ENCODE data around the gene ATAD3A.
A peak's percentile ranks its signal among the peaks of the same experiment; 100 is the strongest.
"Not testable (repeated sequence)": the region's sequence is repeated elsewhere in the genome, so short reads cannot be mapped to it uniquely, and the experiment has no call there.

ATAD3A gene

DNA sequence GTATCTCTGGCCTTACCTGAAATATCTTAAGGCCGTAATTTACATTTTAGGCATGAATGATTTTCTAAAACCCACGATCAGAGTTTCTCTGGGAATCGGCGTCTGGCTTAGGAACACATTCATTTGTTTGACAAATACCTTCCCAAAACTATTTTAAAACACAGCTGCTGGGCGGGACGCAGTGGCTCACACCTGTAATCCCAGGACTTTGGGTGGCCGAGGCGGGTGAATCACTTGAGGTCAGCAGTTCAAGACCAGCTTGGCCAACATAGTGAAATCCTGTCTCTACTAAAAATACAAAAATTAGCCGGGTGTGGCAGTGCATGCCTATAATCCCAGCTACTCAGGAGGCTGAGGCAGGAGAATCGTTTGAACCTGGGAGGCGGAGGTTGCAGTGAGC lies 45.0 kb downstream of the ATAD3A start:
- DNase-seq = not testable (repeated sequence)

DNA sequence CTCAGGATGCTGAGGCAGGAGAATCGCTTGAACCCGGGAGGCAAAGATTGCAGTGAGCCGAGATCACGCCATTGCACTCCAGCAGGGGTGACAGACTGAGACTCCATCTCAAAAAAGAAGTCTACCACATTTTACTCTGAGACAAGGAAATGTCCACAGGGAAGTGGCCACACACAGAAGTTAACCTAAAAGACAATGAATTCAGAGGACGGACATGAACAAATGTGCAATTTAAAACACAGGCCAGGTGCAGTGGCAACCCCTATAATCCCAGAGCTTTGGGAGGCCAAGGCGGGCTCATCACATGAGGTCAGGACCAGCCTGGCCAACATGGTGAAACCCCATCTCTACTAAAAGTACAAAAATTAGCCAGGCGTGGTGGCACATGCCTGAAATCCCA lies 45.7 kb downstream of the ATAD3A start:
- not testable (repeated sequence) for DNase-seq

DNA sequence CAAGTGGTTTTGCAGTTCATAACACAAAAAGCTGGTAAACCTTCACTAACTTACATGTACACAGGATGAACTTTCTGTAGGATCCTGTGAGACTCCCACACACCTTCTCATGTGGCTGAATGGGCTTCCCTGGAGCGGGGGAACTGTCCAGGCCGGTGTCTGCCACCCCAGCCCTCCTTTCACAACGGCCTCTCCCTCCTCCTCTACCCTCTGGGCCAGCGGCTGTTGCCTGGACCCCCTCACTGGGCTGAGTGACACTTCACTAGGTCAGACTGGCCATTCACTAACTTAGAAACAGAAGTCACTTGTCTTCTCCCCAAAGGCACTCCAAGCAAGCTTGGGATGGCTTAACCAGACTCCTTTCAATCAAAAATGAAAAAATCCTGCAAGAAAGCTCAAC lies 46.6 kb downstream of the ATAD3A start:
- no peak for DNase-seq

DNA sequence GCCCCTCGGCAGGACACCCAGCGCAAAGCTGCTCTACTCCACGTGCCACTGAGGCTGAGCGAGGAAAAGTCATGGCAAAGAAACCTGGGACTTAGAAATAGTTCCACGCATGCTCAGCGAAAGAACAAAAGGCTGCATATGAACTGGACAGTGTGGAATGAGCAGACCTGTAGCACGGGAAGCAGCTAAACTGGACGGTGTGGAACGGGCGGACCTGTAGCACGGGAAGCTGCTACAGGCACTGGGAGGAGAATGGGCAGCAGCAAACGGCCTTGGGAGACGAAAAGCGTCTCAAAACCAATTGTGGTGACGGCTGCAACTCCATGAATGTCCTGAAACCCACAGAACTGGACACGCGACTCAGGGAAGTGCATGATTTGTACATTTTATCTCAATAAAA lies 47.1 kb downstream of the ATAD3A start:
- no peak for DNase-seq

DNA sequence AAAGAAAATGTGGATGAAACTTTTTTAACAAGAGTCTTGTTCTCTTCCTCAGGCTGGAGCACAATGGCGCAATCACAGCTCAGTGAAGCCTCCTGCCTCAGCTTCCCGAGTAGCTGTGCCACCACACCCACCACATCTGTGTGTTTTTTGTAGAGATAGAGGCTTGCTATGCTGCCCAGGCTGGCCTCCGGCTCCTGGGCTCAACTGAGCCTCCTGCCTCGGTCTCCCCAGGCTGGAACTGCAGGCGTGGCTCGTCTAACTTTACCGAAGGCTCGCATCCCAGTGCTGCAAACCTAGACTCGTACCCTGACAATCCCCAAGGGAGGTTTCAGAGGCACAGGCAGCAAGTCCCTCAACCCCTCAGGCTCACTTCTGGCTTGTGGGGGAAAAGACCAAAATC lies 48.2 kb downstream of the ATAD3A start:
- no peak for DNase-seq

DNA sequence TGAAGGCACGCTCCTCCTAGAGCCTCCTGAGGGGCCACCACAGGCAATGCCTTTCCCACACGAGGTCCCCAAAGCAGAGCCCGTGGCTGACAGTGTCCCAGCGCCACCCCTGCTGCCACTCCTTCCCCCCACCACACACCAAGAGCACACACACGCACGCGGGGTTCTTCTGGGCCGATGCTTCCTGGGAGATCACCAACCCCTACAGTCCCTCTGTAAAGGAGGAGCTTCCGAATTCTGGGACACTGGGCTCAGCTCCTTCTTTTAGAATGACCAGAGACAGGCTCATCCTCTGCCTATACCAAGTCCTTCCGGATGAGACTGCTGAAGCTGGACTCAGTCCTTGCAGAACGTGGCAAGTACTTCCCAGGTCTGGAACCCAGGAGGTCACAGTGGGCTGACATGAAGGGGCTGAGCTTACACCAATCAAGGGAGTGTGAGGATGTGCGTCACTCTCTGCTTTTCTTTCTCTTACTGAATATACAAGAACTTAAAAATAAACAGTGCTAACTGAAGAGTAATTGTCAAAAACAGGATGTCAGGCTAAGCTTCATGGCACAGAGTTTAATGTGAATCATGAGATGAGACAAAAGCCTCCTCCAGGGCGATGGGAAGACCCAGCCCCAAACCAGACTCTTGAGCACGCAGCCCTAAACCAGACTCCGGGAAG lies 50.0 kb downstream of the ATAD3A start:
- no peak for DNase-seq

DNA sequence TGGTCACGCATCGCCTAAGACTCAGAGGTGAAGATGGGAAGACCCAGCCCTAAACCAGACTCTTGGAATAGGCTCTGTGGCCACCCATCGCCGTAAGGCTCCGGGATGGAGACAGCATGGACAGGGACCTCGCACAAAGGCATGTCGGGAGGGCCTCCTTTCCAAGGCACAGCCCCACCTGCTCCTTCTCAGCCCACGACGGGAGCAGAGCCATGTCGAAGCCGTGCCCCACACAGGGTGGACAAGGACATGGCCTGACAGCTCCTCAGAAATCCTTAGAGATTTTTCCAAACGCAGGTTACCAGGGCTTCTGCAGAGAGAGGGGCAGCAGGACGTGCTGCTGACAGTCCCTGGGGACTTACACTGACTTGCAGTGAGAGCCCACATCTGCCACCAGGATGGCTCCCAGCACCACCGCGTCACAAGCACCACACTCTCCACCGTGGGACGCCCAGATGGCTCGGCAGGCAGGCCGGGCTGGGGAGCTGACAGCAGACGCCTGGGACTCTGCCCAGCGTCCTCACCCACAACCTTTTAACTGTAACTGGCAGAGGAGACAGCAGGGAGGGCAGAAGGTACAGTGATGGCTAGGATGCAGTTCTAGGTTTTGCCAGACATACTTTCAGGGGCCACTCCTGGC lies 50.7 kb downstream of the ATAD3A start:
- DNase-seq = no peak

DNA sequence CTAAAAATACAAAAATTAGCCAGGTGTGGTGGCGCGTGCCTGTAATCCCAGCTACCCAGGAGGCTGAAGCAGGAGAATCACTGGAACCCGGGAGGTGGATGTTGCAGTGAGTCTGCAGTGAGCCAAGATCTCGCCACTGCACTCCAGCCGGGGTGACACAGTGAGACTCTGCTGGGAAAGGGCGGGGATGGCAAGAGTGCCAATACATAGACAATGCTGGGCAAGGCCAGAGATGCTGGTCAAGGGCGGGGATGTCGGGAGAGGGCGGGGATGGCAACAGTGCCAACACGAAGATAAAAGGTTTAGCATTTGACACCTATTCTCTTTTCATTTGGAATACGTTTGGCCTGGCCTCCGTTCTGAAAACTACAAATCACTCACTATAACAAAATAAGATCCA lies 51.7 kb downstream of the ATAD3A start:
- DNase-seq = no peak

DNA sequence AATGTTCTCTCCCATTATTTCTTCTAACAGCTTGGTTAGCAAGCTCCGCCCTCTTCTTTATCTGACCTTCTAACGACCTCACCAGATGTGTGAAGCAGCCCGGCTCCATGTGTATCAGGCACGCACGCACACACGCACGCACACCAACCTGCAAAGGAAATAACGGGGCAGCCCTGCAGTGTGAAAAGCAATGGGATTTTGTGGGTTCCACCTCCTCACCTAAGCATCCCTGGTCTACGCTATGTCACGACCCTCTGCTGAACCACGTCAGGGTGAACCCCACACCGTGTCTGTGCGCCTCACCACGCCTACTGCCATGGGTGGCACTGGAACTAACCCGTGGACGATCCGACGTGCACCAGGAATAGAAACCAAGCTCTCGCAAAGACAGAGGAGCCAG lies 52.3 kb downstream of the ATAD3A start:
- DNase-seq = no peak

DNA sequence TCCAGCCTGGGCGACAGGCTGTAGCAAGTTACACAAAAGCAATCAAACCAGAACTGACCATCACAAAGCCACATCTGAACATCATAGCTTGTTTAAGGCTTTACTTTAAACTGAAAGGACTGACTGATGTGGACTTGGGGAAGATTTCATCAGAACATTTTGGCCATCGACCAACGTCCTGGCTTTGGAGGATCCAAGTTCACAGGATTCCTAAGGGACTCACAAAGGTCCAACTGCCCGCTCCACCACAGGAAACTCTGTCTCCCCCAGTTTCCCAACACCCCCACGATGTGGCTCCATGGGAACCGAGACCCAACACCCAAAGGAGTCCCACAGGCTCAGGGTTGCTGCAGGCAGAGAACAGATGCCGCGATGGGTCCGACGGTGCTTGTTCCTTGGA lies 53.4 kb downstream of the ATAD3A start:
- DNase-seq = no peak

DNA sequence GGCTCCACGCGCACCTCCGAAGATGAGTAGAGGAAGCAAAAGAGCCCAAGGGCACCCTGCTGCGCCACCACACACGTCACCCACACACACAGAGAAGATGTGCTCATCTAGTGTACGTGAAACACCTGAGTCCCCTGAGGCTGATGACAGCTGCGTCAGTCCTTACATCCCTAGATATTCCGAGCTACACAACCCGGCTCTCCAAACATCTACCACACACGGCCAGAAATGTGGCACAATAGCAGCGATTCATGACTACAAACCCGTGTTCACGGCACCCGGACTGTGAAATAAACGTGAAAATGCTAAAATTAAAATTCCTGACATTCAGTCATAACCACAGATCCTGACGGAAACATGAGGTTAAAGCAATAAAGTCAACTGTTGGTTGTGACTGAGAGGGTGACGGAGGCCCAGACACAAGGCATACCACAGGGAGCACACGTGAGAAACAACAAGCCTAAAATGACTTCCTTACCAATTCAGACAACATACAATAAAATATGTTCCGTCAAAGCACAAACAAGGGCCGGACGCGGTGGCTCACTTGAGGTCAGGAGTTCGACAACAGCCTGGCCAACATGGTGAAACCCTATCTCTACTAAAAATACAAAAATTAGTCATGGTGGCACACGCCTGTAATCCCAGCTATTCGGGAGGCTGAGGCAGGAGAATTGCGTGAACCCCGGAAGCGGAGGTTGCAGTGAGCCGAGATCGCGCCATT lies 55.4 kb downstream of the ATAD3A start:
- no peak for DNase-seq

DNA sequence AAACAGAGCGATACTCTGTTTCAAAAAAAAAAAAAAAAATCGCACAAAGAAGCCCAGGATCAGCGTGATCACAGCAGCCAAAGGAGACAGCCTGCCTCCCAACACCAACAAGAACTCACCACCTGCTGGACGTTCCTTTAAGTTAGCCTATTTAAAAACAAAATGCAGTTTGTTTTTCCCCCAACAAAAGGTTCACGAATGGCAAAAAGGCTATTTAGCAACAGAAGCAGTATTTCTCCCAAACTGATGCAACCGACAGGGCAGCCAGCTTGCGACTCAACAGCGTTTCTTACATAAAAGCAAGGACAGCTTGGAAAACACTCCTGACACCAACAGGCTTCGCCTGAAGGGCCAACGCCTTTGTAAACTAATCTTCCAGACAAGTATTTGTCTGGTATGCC lies 55.9 kb downstream of the ATAD3A start:
- DNase-seq = no peak

DNA sequence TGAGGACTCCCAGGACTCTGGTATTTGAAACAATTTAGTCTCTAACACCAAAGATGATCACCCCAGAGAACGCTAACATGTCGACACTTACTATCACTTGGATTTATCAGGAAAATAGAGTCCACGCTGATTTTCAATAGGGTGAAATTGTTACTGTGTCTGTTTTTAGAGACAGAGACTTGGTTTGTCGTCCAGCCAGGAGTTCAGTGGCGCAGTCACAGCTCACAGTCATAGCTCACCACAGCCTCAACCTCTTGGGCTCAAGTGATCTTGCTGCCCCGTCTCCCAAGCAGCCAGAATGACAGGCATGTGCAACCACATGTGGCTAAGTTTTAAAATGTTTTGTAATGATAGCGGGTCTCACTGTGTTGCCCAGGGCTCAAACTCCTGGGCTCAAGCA lies 57.4 kb downstream of the ATAD3A start:
- DNase-seq = no peak

DNA sequence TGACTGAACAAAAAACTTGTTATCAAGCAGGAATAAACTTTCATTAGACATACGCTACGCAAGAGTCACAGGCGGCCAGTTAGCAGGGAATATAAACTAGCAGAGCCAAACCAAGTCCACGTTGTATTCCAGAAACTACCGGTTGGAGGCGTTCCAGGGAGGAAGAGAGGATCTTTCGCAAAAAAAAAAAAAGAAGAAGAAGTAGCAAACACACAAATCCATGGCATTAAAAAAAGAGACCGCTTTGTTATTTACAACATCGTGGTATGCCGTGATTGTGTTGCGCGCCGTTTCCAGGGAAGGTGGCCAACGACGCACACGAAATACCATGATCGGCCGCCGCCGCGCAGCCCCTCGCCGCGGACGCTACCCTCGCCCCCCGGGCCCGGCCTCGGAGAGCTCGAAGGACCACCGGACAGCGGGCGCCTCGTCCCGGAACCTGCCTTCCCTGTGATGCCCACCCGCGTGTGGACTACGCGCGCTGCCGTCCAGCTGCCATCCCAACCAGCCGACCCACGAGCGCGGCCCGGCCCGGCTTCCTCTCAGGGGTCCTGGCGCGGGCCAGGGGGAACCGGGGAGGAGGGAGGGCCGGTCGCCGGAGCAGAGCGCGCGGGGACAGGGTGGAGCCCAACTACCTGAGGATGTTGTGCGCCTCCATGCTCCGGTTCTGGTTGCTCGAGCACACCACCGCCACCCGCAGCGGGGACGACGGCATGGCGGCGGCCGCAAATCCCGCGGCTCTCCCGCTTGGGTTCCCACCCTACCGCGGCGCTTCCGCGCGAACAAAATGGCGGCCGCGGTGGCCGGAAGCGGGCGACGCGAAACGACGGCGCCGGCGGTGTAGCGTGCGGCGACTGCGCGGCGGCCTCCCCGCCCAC lies 62.1 kb downstream of the ATAD3A start:
- peak; percentile 14 for DNase-seq

DNA sequence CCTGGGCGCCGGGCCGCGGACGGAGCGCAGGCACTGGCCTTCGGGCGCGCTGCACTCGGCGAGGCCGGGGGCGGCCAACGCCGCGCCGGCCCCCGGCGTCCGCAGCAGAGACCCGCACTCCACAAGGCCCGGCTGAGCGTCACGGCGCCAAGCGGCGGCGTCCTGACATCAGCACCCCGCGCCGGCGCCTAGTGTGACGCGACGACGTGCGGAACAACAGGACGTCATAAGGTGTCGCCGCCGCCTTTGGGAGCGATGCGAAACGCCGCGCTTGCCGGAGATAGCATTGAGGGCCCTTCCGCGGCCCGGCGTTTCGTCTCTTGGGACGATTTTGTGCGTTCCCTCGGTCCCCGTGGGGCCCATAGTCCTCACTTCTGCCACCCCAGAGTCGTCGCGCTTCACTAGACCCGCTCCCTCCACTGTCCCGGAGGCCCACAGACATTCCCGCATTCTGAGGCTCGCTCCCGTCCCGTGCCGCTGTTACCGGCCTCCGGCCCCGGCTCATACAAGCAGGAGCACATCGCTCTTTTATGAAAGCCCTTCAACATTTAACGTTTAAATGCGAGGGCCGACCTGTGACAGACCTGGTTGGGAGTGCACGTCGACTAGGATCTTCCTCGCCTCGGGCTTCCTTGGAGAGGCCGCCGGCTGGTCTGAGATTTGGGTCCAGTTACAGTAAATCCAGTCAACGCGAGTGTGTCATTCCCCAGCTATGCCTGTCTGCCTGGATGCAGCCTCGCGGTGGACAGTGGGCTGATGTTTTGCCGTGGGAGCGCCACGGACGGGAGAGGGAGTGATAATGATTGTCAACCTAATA lies 63.0 kb downstream of the ATAD3A start, which contains the start of gene SSU72:
TSS of gene SSU72 (minus strand) at position 143 of the 817 bp plus-strand sequence. CDS start 306 bp downstream, outside the sequence.
- peak; percentile 92 for DNase-seq

DNA sequence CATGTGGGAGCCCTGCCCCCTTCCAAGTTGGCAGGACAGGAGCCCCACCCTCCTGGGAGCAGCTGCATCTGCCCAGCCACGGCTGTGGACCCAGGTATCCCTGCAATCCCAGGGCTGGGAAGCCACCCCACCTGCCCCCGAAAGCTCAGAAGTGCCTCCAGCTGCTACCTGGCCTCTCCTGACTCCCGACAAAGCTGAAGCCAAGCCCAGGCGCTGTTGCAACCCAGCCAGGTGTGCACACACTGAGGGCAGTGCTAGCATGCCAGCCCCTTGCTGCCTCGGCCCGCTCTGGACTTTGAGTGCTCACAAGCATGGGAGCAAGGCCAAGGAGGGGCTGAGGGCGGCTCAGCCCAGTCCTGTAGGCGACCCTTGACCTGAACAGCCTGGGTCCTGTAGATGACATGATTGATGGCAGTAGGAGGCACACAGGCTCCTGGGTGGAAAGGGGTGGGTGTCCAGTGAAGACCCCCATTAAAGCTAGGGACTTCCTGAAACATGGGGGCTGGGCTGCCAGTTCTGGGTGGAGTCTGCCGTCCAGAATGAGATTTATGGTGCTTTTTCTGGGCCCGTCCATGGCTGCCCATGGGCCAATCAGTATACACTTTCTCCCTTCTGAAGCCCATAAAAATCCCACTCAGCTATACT lies 65.5 kb downstream of the ATAD3A start:
- DNase-seq = no peak

DNA sequence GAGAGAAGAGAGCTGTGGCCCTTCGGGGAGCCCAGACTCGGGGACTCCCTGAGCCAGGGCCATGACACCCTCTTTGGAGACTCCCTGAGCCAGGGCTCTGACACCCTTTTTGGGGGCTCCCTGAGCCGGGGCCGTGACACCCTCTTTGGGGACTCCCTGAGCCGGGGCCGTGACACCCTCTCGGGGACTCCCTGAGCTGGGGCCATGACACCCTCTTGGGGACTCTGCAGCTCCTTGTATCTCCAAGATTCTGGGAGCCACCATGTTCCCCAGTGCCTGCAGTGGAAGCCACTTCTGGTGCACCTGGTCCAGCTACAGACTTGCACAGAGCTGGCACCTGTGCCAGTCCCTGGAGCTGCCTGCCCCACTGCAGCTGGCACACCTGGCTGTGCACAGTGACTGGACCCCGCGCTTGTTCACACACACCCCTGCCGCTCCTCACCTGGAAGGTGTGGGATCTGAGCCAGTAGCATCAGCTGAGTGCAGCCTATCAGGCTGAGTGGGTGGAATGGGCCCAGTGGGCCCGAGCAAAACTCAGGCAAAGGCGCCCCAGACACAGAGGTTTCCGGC lies 66.5 kb downstream of the ATAD3A start:
- DNase-seq = no peak

DNA sequence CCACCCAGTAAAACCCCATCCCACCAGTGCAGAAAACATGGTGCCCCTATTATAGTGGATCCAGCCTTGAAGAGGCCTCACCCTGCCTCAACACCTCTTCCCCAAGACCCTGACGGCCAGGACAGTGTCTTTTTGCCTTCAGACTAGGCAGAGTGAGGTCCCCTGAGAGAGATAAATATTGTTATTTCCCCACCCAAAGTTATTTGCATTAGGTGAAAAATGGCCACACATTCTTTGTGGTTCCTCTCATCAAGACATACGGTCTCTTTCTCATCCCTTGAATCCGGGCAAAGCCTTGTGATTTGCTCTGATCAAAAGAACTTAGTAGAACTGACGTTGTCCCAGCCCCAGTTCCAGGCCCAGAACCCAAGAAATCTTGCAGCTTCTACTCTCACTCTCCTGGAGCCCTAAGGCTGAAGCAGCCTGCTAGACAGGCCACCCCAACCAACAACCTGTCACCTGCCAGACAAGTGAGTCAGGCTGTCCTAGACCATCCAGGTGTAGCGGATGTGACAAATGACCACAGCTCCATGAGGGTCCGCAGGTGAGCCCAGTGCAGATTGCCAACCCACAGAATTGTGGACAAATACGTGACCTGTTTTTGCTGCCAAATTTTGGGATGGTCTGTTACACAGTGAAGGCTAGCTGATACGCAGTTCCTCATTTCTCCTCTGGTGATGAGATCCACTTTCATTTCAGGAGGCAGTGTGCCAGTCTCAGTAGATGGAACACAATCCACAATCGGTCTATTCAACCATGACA lies 70.8 kb downstream of the ATAD3A start:
- DNase-seq = no peak

DNA sequence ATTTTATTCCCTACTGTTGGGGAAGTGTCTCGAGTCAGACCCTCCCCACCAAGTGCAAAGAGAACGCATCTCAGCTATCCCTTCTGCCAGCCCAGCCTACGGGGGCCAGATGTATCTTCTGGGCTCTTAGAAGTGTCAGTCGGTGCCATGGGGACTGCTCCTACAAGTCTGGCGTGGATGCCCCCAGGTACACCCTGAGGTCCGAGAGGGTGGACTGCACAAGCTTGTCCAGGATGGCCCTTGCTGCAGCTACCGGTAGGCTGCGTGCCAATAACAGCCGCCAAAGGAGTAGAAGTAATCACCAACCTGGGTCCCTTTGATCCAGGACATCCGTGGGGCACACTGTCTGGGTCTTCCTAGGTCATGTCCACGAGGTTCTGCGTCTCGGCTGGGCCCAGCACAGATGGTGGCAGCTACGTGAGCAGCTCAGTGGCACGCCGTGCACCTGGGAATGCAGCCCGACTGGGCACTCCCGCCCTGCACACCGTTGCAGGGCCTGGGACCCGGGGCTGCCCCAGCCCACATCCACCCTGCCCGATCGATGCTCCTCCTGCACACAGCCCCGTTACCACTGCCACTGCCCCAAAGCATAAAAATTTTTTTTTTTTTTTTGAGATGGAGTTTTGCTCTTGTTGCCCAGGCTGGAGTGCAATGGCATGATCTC lies 71.5 kb downstream of the ATAD3A start:
- no peak for DNase-seq

Measured in central memory CD4-positive, alpha-beta T cell (primary cell).